NK-92 treated with Interleukin-12 subunit alpha and Interleukin-12 subunit beta, amount 100 ng/mL, for 24 hours (cell line): ENCODE measurements around the gene WWC2.
A peak's percentile ranks its signal among the peaks of the same experiment; 100 is the strongest.
"Not testable (repeated sequence)": the region's sequence is repeated elsewhere in the genome, so short reads cannot be mapped to it uniquely, and the experiment has no call there.

Experiments used
- DNase-seq: peaks from one replicate; lab custom pipeline; 2025; lab: John Stamatoyannopoulos, UW

The WWC2 gene

DNA sequence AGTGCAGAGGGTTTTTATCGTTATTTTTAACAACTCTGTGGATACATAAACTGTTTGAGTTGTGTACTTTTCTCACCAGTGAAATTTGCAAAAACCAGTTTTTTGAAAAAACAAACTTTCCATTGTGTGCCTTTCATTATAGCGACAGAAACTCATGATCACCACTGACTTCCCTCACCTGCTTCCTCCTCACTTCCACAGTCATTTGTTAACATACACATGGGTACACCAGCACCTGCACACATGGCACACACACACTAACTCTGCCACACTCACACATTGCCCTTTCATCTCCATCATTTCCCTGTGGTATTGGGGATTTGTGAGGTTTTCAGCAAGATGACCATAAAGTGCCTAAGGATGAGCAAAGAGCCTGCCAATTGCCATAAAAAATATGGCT lies 200.4 kb downstream of the WWC2 start:
- no peak for DNase-seq

DNA sequence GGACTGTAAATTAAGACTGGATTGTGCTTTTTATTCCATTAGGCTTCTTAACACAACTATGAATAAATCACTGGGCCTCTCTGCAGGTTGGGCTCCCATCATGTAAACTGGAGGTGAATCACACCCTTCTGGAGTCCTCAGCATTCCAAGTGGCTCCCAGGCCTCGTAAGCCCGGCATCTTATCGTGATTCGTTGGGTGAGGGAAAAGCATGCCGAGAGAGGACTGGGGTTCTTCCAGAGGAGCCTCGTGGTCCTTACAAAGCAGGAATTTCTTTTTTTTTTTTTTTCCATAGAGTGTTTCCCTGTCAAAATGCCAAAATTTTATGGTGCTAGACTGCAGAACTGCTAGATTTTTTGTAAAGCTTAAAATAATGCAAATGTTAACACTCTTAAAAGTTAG lies 201.0 kb downstream of the WWC2 start:
- DNase-seq = no peak

DNA sequence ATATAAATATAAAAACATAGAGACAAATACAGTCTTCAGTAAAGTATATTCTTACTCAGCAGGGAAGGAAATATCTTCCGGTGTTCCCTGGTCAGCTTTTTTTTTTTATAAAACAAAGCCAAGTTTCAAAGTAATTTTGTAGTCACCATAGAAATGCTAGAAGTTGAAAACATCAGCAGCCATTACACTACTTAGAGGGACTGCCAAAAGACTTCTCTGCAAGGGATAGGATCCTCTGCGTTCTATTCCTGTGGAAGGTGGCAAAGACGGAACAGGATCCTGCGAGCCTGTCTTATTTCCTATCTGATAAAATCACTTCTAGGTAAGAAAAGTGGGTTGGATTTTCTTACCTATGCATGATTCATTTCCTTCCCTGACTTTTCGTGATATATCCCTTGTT lies 201.6 kb downstream of the WWC2 start:
- DNase-seq = no peak

DNA sequence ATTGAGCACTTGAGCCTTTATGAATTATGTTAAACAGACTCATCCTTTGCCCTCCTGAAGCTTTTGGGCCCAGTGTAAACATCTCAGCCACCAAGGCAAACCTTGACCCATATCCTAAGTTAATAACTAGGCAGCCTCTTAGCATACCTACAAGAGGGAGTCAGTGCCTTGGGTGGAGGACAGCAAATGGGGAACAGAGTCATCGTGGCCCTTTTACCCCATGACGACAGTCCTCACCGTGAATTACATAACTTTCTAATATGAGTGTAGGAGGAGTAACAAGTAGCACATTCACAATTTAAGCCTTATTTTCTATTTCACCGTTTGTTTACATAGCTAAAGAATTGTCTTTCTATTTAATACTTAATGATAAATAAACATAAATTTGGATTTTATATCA lies 204.2 kb downstream of the WWC2 start:
- no peak for DNase-seq

DNA sequence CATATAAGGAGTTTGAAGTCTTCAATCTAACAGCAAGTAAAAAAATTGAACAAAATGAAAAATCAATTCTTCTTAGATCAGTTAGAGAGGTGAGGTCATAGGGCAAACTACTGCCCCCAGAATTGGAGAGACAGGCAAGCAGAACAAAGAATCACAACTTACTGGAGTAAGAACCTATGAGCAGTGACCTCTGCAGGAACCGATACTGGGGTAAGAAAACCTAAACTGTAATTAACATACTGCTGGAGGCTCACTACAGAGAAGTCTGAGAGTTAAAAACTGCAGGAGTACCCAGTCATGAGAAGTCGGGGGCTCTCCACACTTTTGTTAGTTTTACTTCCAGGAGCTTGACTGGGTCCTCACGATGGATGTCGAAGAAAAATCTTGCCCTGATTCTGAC lies 205.0 kb downstream of the WWC2 start:
- DNase-seq = no peak

DNA sequence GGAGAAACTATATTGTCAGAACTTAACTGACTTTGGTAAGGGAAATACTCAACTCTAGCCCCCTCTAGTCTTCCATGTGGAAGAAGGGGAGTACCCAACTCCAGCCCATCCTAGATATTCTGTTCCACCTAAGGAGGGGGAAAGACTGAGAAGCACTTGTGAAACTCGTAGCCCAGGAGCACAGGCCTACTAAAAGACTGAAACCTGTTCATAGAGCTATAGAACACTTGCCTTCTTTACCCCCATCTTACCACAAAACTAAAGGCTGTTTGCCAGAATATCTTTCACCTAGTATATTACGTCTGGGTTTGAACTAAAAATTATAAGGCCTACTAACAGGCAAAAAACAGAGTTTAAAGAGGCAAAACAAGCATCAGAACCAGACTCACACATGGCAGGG lies 205.5 kb downstream of the WWC2 start:
- no peak for DNase-seq

DNA sequence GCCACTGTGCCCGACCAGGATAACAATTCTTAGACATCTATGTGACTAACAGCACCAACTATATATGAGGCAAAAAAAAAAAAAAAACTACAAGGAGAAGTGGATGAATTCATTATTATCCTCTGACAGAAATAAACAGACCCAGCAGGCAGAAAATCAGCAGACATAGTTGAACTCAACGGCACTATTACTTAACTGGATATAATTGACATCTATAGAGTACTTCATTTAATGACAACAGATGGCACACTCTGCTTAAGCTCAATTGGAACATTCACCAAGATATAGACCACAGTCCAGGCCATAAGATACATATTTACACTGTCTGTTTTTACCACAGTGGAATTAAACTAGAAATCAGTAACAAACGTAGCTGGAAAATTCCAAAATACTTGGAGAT lies 207.8 kb downstream of the WWC2 start:
- DNase-seq = no peak

DNA sequence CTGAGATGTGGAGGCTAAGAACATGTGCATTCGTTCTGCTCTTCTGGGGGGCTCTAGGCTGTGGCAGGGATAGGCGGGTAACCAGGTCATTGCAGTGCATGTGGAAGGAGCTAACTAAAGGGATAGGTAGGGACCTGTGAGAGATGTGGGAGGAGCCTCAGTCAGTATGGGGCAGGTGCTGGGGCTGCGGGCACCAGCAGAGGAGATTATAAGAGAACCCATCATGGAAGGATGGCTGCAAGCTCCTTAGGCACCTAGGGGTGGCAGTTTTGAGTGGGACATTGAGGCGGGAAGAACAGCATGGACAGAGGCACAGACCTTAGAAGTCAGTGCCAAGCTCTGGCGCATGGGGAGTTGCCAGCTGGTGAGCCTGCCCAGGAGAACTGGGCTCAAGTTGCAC lies 213.8 kb downstream of the WWC2 start:
- no peak for DNase-seq

DNA sequence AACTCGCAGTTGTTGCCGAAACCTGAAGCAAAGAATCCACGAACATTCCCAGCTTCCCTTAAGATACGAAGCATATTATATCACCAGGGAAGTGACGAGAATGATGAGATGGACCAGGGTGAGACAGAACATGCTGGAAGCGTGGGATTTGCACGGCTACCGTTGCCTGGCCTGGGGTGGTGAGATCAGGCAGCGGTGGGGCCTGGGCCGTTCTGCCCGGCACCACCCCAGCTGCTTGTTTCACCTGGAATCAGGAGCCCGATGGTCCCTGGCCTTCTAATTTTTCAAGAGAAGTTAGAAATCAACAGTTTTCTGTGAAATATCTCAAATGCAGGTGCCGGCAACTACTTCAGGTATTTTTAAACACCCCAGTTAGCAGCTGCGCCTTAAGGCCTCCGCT lies 215.3 kb downstream of the WWC2 start:
- no peak for DNase-seq

DNA sequence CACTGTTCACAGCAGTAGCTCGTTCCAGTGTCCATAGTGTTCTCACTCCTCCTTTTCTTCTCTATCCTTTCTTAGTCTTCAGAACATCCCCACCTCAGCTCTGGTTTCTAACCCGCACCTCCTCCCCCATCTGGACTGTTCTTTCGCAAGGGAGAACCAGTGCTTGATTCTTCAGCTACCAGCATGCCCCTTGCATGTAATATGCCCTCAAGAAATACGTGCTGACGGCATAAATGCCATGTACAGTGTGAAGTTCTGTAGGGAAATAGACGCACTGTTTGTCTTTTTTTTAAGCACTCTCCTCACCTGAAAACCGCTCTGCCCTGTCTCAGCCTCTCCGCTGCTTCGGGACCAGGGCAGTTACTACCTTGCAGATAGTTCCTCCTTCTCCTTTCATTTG lies 215.7 kb downstream of the WWC2 start:
- DNase-seq = no peak

DNA sequence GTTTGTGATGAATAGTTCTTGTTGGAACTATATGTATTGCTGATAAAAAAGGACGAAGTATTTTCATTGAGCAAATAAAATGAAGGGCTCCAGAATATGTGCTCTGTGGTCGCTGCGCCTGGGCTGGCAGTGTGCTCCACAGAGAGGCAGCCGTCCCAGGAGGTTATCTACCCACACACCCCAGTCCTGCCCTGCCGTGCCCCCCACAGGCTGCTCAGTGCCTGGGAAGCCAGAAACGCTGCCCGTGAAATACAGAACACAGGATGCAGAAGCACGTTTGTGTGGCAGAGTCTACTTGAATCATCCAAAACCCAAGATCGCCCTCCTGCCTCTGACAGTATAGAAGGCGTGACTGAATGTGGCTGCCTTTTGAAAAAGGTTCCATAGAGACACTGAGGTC lies 219.6 kb downstream of the WWC2 start:
- peak; percentile 4 for DNase-seq

DNA sequence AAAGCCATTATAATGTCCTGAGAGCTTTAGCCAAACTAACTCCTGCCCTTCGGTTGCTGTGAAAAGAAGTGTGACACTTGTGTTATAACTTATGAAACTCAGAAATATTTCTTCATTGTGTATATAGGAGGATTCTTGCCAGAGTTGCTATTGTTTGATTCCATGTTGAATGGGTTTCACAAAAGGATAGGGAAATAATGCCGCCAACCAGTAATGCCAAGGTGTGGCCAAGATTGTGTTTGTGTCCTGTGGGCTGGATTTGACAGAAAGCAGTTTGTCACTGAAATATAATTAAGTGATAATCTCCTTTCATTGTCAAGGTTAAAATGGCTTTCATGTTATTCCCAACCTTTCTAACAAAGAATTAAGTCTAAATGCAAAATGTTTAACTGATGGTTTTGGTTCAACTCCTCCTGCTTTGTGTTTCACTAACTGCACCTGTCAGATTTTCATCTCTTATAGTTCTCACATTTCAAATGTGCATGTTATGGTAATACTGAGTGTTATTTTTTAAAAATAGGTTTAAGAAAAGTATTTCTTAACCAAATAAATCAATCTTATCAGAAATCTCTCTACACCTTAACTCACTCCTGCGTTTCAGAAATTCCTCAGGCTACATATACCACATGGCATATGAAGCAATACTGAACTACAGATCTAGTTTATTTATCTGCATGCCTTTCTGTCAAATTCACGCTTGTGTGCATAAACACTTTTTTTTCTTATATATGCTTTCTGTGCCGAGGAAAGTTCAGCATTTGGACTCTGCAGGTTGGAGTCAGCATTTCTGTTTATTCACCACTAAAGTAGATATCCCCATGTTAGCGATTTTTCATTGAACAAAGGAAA lies 221.4 kb downstream of the WWC2 start, which contains the start of gene CLDN22:
Gene CLDN22 (minus strand): TSS at position 66 of the 849 bp plus-strand sequence. CDS start 58 bp downstream, at position 8.
- DNase-seq = no peak

DNA sequence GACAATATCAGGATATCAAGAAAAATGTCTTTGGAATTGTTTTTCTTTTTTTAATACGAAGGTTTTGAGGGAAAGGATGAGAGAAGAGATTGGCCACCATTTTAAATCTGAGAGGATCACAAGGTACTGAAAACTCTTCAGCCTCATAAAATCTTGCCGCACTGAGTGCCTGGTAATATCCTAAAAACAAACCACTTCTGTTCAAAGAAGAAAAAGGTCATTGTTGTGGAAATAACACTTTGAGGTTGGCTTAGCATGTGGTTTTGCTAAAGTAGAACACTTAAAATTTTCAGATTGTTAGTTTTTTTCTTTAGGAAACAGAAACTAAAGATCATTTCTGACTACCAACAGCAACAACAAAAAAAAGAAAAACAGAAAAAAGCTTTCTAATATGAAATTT lies 222.0 kb downstream of the WWC2 start:
- no peak for DNase-seq

DNA sequence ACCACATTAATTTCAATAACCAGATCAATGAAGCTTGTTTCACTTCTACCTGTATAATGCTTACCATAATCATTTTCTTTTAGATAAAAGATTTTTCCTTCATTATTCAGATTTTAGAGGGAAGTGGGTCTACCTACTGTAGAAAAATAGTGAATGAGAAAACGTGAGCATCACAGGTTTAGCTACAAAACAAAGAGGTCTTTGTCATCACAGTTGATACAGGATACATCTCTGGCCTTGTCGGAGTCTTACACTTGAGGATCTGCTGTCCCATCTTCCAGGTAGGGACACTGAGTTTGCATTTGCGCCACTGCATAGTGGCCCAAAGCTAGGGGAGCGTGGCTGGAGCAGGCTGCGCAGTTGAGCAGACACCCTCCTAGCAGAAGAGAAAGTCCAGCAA lies 222.5 kb downstream of the WWC2 start:
- DNase-seq = no peak

DNA sequence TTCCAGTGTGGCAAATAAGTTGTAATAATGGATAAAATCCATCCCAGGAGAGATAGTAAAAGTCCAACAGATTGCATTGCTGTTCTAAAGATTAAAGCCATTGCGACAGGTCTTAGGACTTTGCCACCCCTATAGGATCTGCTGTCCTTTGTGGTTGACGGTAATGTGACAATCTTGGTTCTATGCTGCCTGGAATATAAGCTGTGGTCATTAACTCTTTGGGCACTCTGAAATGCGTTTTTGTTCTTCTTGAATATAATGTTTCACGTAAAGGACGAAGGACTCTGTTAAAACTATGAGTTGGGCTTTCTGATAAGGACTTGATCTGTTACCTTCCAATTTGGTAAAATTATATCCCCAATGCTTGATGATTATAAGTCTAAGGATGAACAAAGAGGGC lies 223.3 kb downstream of the WWC2 start, which contains the start of gene CLDN24:
Gene CLDN24 (minus strand): TSS at position 101 of the 400 bp plus-strand sequence. CDS start 0 bp downstream, at position 101.
- DNase-seq = no peak

DNA sequence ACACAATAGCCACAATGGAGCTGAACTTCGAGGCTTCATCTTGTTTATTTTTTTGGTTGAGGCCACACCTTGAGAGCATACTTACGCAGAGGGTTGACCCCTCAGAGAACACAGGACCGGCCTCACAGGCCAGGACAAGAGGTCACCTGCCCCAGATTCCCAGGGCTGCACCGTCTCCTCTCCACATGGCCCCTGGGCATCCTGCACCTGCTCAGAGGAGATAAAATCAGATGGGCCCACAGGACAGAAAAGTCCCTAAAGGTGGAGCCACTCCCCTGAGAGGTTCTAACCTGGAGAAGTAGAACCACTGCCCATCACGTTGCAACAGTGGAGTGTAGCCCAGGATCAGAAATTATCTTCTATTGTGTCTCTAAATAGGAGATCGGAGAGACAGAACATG lies 224.2 kb downstream of the WWC2 start:
- DNase-seq = no peak

DNA sequence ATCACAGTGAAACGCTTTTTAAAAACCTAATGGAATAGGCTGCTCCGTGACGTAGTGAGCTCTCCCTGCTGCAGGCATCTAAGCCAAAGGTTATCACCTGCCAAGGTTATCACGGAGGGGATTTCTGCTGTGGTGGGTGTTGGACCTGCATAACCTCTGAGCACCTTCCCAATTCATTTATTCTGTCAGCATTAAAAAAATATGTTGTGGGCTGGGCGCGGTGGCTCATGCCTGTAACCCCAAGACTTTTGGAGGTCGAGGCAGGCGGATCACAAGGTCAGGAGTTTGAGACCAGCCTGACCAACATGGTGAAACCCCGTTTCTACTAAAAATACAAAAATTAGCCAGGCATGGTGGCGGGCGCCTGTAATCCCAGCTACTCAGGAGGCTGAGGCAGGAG lies 225.0 kb downstream of the WWC2 start:
- DNase-seq = not testable (repeated sequence)

DNA sequence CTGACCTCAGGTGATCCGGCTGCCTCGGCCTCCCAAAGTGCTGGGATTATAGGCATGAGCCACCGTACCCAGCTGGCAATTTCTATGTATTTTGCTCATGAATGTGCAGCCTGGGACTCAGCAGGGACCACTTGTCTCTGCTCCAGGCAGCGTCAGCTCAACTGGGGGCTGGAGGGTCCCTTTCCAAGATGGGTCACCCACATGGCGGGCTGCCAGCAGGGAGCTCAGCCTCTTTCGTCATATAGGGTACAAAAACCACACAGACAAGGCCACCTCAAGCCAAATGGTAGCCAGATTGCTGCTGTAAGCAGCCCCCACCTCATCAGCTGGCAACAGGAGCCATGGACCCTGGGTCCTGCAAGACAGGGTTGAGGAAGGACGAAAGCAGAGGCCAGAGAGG lies 225.6 kb downstream of the WWC2 start:
- no peak for DNase-seq

DNA sequence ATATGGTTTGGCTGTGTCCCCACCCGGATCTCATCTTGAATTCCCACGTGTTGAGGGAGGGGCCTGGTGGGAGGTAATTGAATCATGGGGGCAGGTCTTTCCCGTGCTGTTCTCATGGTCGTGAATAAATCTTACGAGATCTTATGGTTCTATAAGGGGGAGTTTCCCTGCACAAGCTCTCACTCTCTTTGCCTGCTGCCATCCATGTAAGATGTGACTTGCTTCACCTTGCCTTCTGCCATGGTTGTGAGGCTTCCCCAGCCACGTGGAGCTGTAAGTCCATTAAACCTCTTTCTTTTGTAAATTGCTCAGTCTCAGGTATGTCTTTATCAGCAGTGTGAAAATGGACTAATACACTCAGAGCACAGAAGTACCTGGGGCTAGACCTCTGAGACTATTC lies 227.3 kb downstream of the WWC2 start:
- not testable (repeated sequence) for DNase-seq

DNA sequence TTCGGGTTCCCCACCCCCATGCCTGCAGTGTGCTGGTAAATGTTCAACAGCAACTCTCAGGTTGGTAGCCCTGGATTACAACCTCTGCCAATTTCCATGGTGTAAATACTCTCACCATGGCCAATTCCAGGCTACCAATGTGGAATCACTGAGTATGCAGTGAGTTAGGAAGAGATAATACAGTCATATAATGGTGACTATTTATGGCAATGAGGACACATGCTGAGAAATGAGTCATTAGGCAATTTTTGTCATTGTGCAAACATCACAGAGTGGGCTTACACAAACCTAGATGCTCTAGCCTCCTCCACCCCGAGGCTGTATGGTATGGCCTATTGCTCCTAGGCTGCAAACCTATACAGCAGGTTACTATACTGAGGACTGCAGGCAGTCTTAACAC lies 227.8 kb downstream of the WWC2 start:
- DNase-seq = peak; percentile 17

DNA sequence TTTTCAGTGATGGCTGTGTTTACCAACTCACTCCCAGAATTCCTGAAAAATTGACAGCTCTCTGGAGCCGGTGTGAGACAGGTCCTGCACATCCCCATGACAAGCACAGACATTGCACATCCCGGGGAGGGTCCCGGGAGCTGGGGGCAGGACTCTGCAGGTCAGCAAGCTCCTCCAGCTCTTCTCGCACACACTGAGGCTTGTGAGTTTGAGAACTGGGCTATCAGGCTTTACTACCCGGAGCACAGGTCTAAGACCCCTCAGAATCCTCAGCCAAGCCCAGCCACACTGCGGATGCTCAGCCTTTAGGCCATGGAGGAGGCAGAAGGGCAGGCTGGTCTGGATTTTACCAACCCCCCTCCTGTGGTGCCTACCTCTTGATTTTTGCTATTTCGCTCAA lies 228.8 kb downstream of the WWC2 start:
- DNase-seq = no peak

DNA sequence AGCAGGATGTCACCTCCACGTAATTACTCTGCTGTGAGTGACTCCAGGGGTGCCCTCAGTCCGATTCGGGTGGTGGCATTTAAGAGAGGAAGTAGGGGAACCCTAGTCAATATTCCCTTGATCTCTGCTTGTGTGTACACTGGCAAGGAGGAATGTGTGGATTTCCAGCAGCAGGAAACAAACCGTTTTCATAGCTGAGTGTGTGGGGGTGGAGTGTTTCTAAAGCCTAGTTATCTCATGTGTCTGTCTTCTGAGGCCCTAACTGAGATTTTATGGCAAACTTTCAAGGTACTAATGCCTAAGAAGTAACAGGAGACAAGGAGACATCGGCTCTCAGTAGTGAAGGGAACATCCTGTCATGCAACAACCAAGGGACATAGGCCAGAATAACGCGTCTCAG lies 229.8 kb downstream of the WWC2 start:
- no peak for DNase-seq

DNA sequence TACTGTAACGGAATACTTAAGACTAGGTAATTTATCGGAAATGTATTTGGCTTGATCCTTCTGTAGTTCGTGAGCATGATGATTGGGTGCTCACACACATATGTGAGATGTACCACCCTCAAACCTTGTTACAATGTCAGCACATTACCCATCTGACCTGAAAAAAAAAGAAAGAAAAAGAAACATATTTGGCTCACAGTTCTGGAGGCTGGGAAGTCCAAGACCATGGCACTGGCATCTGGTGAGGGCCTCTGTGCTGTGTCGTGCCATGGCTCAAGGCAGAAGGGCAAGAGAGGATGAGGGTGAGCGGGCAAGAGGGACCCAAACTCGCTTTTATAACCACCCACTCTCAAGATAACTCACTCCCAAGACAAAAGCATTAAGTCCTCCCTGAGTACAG lies 230.2 kb downstream of the WWC2 start:
- no peak for DNase-seq
